H9 (cell line): ENCODE measurements around the gene SLC9A1. TPM values are rescaled to one million over a fixed set of nuclear protein-coding genes. Genes with fewer than 3 reads are reported as not detected.

Experiments
- DNase-seq: peaks from one replicate; pipeline ENCODE4 v3.0.0-alpha.2; 2017
- H2AFZ ChIP-seq: one replicate; pipeline ENCODE4 v1.6.1; 2013; ENCODE audit warnings: mild to moderate bottlenecking, low read length, control low read depth, moderate library complexity
- H2AK5ac ChIP-seq: 2 replicates; pipeline ENCODE4 v1.6.1; 2013; ENCODE audit warnings: low read length, control low read depth, mixed read lengths; ENCODE audit not compliant: insufficient read length
- H2BK120ac ChIP-seq: one replicate; pipeline ENCODE4 v1.6.1; 2013; ENCODE audit warnings: low read depth, mild to moderate bottlenecking, low read length, control low read depth, inconsistent platforms; ENCODE audit not compliant: poor library complexity, severe bottlenecking
- H2BK12ac ChIP-seq: 2 replicates; pipeline ENCODE4 v1.6.1; 2013; ENCODE audit warnings: low read length, control low read depth, mixed read lengths, low read depth; ENCODE audit not compliant: insufficient read length
- H2BK15ac ChIP-seq: 2 replicates; pipeline ENCODE4 v1.6.1; 2013; ENCODE audit warnings: low read depth, low read length, control low read depth
- H2BK20ac ChIP-seq: one replicate; pipeline ENCODE4 v1.6.1; 2013; ENCODE audit warnings: low read depth, mild to moderate bottlenecking, low read length, control low read depth, inconsistent platforms; ENCODE audit not compliant: poor library complexity, severe bottlenecking
- H2BK5ac ChIP-seq: 2 replicates; pipeline ENCODE4 v1.6.1; 2013; ENCODE audit warnings: low read length, control low read depth, mixed read lengths; ENCODE audit not compliant: insufficient read length
- H3K14ac ChIP-seq: 2 replicates; pipeline ENCODE4 v1.6.1; 2013; ENCODE audit warnings: low read length, control low read depth; ENCODE audit not compliant: insufficient read depth
- H3K18ac ChIP-seq: 2 replicates; pipeline ENCODE4 v1.6.1; 2013; ENCODE audit warnings: low read depth, mild to moderate bottlenecking, mixed read lengths, low read length, control low read depth; ENCODE audit not compliant: insufficient read length
- H3K23ac ChIP-seq: 2 replicates; pipeline ENCODE4 v1.6.1; 2013; ENCODE audit warnings: low read length, control low read depth, mixed read lengths, low read depth; ENCODE audit not compliant: insufficient read length
- H3K23me2 ChIP-seq: 2 replicates; pipeline ENCODE4 v1.6.1; 2013; ENCODE audit warnings: low read depth, mild to moderate bottlenecking, mixed read lengths, low read length, control low read depth; ENCODE audit not compliant: insufficient read length, poor library complexity, severe bottlenecking
- H3K27ac ChIP-seq: 2 replicates; pipeline ENCODE4 v1.5.1; 2013; ENCODE audit warnings: low read length, control low read depth, mixed read lengths, low read depth; ENCODE audit not compliant: insufficient read length
- H3K27me3 ChIP-seq: 2 replicates; pipeline ENCODE4 v1.6.1; 2013; ENCODE audit warnings: low read length, control low read depth, inconsistent platforms; ENCODE audit not compliant: insufficient read depth
- H3K4ac ChIP-seq: 2 replicates; pipeline ENCODE4 v1.6.1; 2013; ENCODE audit warnings: low read depth, mild to moderate bottlenecking, control low read depth, inconsistent platforms, low read length, moderate library complexity
- H3K4me1 ChIP-seq: 2 replicates; pipeline ENCODE4 v1.6.1; 2013; ENCODE audit warnings: low read length, control low read depth, inconsistent platforms; ENCODE audit not compliant: insufficient read depth
- H3K4me2 ChIP-seq: 2 replicates; pipeline ENCODE4 v1.6.1; 2013; ENCODE audit warnings: low read length, control low read depth, mixed read lengths; ENCODE audit not compliant: insufficient read length, insufficient read depth
- H3K56ac ChIP-seq: 2 replicates; pipeline ENCODE4 v1.6.1; 2013; ENCODE audit warnings: low read depth, mild to moderate bottlenecking, mixed read lengths, low read length, control low read depth; ENCODE audit not compliant: insufficient read length
- H3K79me1 ChIP-seq: 2 replicates; pipeline ENCODE4 v1.6.1; 2013; ENCODE audit warnings: low read depth, mild to moderate bottlenecking, moderate library complexity, low read length, control low read depth, inconsistent platforms; ENCODE audit not compliant: insufficient read depth, poor library complexity, severe bottlenecking
- H3K79me2 ChIP-seq: 2 replicates; pipeline ENCODE4 v1.6.1; 2013; ENCODE audit warnings: low read length, control low read depth, inconsistent platforms; ENCODE audit not compliant: insufficient read depth
- H3K9ac ChIP-seq: 2 replicates; pipeline ENCODE4 v1.6.1; 2013; ENCODE audit warnings: low read length, control low read depth, mixed read lengths; ENCODE audit not compliant: insufficient read length; ENCODE audit errors: extremely low read depth
- H3K9me3 ChIP-seq: one replicate; pipeline ENCODE4 v1.6.1; 2013; ENCODE audit warnings: low read depth, low read length, inconsistent platforms; ENCODE audit not compliant: control insufficient read depth
- H3T11ph ChIP-seq: one replicate; pipeline ENCODE4 v1.6.1; 2013; ENCODE audit warnings: mild to moderate bottlenecking, low read length, control low read depth, inconsistent platforms
- H4K20me1 ChIP-seq: one replicate; pipeline ENCODE4 v1.6.1; 2013; ENCODE audit not compliant: control insufficient read depth, insufficient read length, insufficient read depth
- H4K5ac ChIP-seq: 2 replicates; pipeline ENCODE4 v1.6.1; 2013; ENCODE audit warnings: low read depth, mild to moderate bottlenecking, mixed read lengths, low read length, control low read depth; ENCODE audit not compliant: insufficient read length
- H4K8ac ChIP-seq: replicated peaks from 2 replicates; pipeline ENCODE4 v1.6.1; 2013; ENCODE audit warnings: low read length, control low read depth, mixed read lengths, low read depth; ENCODE audit not compliant: insufficient read length
- H4K91ac ChIP-seq: 2 replicates; pipeline ENCODE4 v1.6.1; 2013; ENCODE audit warnings: low read depth, mild to moderate bottlenecking, moderate library complexity, mixed read lengths, low read length, control low read depth; ENCODE audit not compliant: insufficient read length
- H3K27ac Mint-ChIP-seq, 3 experiments: 2 replicates in 2 of 3; 3 replicates in 1 of 3; pipeline ENCODE4 v1.8.0; 2020 to 2021; ENCODE audit warnings: mixed read lengths in 3 of 3, mild to moderate bottlenecking in 1 of 3, moderate library complexity in 1 of 3
- H3K27me3 Mint-ChIP-seq: 2 replicates; pipeline ENCODE4 v1.8.0; 2021; ENCODE audit warnings: low read depth, mild to moderate bottlenecking, moderate library complexity, mixed read lengths
- H3K36me3 Mint-ChIP-seq, 3 experiments: 2 replicates in 2 of 3; 3 replicates in 1 of 3; pipeline ENCODE4 v1.8.0; 2020 to 2021; ENCODE audit warnings: low read depth in 3 of 3, mixed read lengths in 3 of 3; ENCODE audit not compliant: insufficient read depth in 1 of 3
- H3K4me1 Mint-ChIP-seq, 2 experiments: 2 replicates each; pipeline ENCODE4 v1.8.0; 2020; ENCODE audit warnings: mixed read lengths in 2 of 2
- H3K4me3 Mint-ChIP-seq, 2 experiments: 2 replicates in 1 of 2; 3 replicates in 1 of 2; pipeline ENCODE4 v1.8.0; 2020 to 2021; ENCODE audit warnings: mild to moderate bottlenecking in 2 of 2, mixed read lengths in 2 of 2, moderate library complexity in 1 of 2
- H3K9me3 Mint-ChIP-seq, 2 experiments: 2 replicates in 1 of 2; 3 replicates in 1 of 2; pipeline ENCODE4 v1.8.0; 2020; ENCODE audit warnings: mild to moderate bottlenecking in 2 of 2, mixed read lengths in 2 of 2, moderate library complexity in 1 of 2
- WGBS: extraction: QIAGEN DNeasy Blood & Tissue Kit; methylation state at CpG from one replicate; pipeline ENCODE4 v1.1.7; 2013; ENCODE audit warnings: missing lambda C conversion rate, low lambda C conversion rate, mixed read lengths; ENCODE audit not compliant: insufficient read length; ENCODE audit errors: extremely low coverage; 5-methylcytosine and 5-hydroxymethylcytosine counted together
- total RNA-seq: library from RNA; stranded (reverse); gene quantifications from 2 replicates; pipeline ENCODE4 v1.2.1, GENCODE V29; 2021
- TF ChIP-seq, protein P1 (sequence below): fragments of 200-600 bp; sonication (generic); conservative IDR thresholded peaks from 3 replicates; pipeline ENCODE4 v1.8.0; 2021; ENCODE audit warnings: antibody characterized with exemption, mild to moderate bottlenecking

Gene SLC9A1
- total RNA-seq, 1 experiment from 2014 or later = 20.8 TPM

DNA sequence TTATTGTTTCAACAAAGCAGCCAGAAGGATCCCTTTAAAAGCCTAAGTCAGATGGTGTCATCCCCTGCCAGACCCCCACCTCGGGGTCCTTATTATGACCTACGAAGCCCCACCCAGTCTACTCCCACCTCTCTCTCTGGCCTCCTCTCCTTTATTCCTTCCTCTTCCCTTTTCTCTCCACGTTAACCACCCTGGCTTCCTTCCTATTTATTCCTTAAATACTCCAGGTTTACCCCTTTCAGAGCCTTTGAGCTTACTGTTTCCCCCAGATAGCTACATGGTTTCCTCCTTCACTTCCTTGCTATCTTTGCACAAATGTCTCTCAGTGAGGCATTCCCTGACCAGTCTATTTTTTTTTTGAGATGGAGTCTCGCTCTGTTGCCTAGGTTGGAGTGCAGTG lies 12.0 kb upstream of the SLC9A1 start:
- Histone ChIP-seq H4K91ac (no peak overlapping the region), H3K4me1 (no peaks in the 10 kb centered on the region), H2BK15ac (no peak overlapping the region), H2BK120ac (no peak overlapping the region), H3K79me2 (no peaks in the 10 kb centered on the region), H4K5ac (no peak overlapping the region), H3K9me3 (no peaks in the 10 kb centered on the region), H2AFZ (no peak overlapping the region), H3K23ac (no peak overlapping the region), H3K27me3 (no peaks in the 10 kb centered on the region), H2BK20ac (no peak overlapping the region), H2AK5ac (no peak overlapping the region), H3K9ac (no peak overlapping the region), H2BK5ac (no peak overlapping the region), H3T11ph (no peak overlapping the region), H3K27ac (no peak overlapping the region), H3K4ac (no peak overlapping the region), H3K56ac (no peak overlapping the region), H3K4me2 (no peak overlapping the region), H3K18ac (no peak overlapping the region), H3K79me1 (no peaks in the 10 kb centered on the region), H2BK12ac (no peak overlapping the region), H4K20me1 (no peaks in the 10 kb centered on the region), H3K14ac (no peak overlapping the region), H3K23me2 (no peaks in the 10 kb centered on the region), H4K8ac (no peak overlapping the region)
- Mint-ChIP-seq H3K9me3 (peaks cover 0 to under 1% of the 10 kb centered on the region in 2 experiments; a peak in 1 of 5 replicates), H3K4me1 (no peaks in the 10 kb centered on the region), H3K4me3 (no peak overlapping the region), H3K27me3 (no peaks in the 10 kb centered on the region), H3K36me3 (no peaks in the 10 kb centered on the region), H3K27ac (no peak overlapping the region)
- TF ChIP-seq, protein P1, sequence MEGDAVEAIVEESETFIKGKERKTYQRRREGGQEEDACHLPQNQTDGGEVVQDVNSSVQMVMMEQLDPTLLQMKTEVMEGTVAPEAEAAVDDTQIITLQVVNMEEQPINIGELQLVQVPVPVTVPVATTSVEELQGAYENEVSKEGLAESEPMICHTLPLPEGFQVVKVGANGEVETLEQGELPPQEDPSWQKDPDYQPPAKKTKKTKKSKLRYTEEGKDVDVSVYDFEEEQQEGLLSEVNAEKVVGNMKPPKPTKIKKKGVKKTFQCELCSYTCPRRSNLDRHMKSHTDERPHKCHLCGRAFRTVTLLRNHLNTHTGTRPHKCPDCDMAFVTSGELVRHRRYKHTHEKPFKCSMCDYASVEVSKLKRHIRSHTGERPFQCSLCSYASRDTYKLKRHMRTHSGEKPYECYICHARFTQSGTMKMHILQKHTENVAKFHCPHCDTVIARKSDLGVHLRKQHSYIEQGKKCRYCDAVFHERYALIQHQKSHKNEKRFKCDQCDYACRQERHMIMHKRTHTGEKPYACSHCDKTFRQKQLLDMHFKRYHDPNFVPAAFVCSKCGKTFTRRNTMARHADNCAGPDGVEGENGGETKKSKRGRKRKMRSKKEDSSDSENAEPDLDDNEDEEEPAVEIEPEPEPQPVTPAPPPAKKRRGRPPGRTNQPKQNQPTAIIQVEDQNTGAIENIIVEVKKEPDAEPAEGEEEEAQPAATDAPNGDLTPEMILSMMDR = no peak
- WGBS = no CpG with 5 or more reads among the region's 4 CpGs
- no peak for DNase-seq
